Thyroid gland (tissue), 4 donors: ENCODE data around the gene RAD9A.
"Not testable (repeated sequence)": the region's sequence is repeated elsewhere in the genome, so short reads cannot be mapped to it uniquely, and the experiment has no call there.

ENCODE experiments used
- CTCF ChIP-seq, 6 experiments: fragments of 200-600 bp in 3 of 6; fragments of 450-650 bp in 3 of 6; sonication (generic) in 3 of 6; IDR thresholded peaks; one replicate each; pipeline ENCODE4 v1.5.1; 2016 to 2019; ENCODE audit warnings: antibody characterized with exemption in 6 of 6, mild to moderate bottlenecking in 2 of 6, inconsistent platforms in 1 of 6, moderate library complexity in 1 of 6
- POLR2A ChIP-seq, 2 donors: fragments of 450-650 bp; IDR thresholded peaks; one replicate each; pipeline ENCODE4 v1.6.1; 2017; ENCODE audit warnings: antibody characterized with exemption in 2 of 2, mild to moderate bottlenecking in 2 of 2, moderate library complexity in 1 of 2

DNA sequence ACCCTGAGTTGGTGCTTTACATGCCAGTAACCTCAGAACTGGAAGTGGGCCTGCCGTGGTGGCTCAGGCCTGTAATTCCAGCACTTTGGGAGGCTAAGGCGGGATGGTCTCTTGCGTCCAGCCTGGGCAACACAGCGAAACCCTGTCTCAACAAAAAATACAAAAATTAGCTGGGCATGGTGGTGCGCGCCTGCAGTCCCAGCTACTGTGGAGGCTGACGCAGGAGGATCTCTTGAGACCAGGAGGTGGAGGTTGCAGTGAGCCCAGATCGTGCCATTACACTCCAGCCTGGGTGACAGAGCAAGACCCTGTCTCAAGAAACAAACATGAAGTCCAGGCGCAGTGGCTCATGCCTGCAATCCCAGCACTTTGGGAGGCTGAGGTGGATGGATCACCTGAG lies 11.3 kb downstream of the RAD9A start:
- TF ChIP-seq CTCF, POLR2A (IDR thresholded peaks at IDR 0.05): not testable (repeated sequence)
